Peyer's patch (tissue), 4 donors: ENCODE data around the gene DHRSX.

Source experiments
- CTCF ChIP-seq, 6 experiments: fragments of 450-650 bp in 4 of 6; fragments of 200-600 bp in 2 of 6; sonication (generic) in 1 of 6; IDR thresholded peaks; one replicate each; pipeline ENCODE4 v1.5.1; 2017 to 2019; ENCODE audit warnings: antibody characterized with exemption in 6 of 6, mild to moderate bottlenecking in 3 of 6, moderate library complexity in 1 of 6
- POLR2A ChIP-seq, 2 donors: fragments of 450-650 bp; IDR thresholded peaks; one replicate each; pipeline ENCODE4 v1.5.1; 2017; ENCODE audit warnings: antibody characterized with exemption in 2 of 2, mild to moderate bottlenecking in 2 of 2, moderate library complexity in 2 of 2

GRCh38 chrX:2317527-2318055 lies 183.2 kb downstream of the DHRSX start:
- TF ChIP-seq POLR2A (IDR thresholded peaks at IDR 0.05) (no peak), CTCF (IDR thresholded peaks at IDR 0.05) (no peak)
